H1 (cell line): ENCODE data around the gene DBNDD1. TPM values are rescaled to one million over a fixed set of nuclear protein-coding genes. Genes with fewer than 3 reads are reported as not detected.
"Not testable (repeated sequence)": the region's sequence is repeated elsewhere in the genome, so short reads cannot be mapped to it uniquely, and the experiment has no call there.

Experiments used
- CTCF ChIA-PET: fragments of 300-600 bp; sonication (Branson Sonifier 250); formaldehyde crosslinking; loops from one replicate; lab custom pipeline; 2021; ENCODE audit not compliant: partially characterized antibody; lab: Charles Lee
- POLR2A ChIA-PET: fragments of 300-600 bp; sonication (Branson Sonifier 250); formaldehyde crosslinking; loops from one replicate; lab custom pipeline; 2021; ENCODE audit warnings: inconsistent platforms; ENCODE audit not compliant: partially characterized antibody; lab: Charles Lee
- DNase-seq, 2 experiments: peaks; one replicate each; pipeline versions ENCODE4 v3.0.0 to v3.0.0-alpha.2; 2010 to 2022; ENCODE audit warnings: low spot score in 2 of 2, low read depth in 1 of 2, mixed read lengths in 1 of 2
- FAIRE-seq: peaks from 2 replicates; lab custom pipeline; 2011; peaks lifted over from hg19 to GRCh38; lab: Jason Lieb, UNC
- H2AFZ ChIP-seq: 2 replicates; pipeline ENCODE4 v1.8.1; 2012; ENCODE audit warnings: low read length, inconsistent platforms
- H2AK5ac ChIP-seq: 2 replicates; pipeline ENCODE4 v1.6.1; 2013; ENCODE audit warnings: low read depth, low read length
- H2BK120ac ChIP-seq: replicated peaks from 2 replicates; pipeline ENCODE3; 2013; ENCODE audit warnings: low read depth, low read length, inconsistent platforms
- H2BK12ac ChIP-seq: 2 replicates; pipeline ENCODE4 v1.6.1; 2013; ENCODE audit warnings: low read depth, low read length
- H2BK15ac ChIP-seq: 2 replicates; pipeline ENCODE4 v1.6.1; 2013; ENCODE audit warnings: low read length
- H2BK20ac ChIP-seq: 2 replicates; pipeline ENCODE4 v1.6.1; 2013; ENCODE audit warnings: low read length
- H2BK5ac ChIP-seq: 2 replicates; pipeline ENCODE4 v1.6.1; 2013; ENCODE audit warnings: low read depth, low read length
- H3K14ac ChIP-seq: 2 replicates; pipeline ENCODE4 v1.6.1; 2013; ENCODE audit warnings: inconsistent platforms; ENCODE audit not compliant: insufficient read length
- H3K18ac ChIP-seq: 2 replicates; pipeline ENCODE4 v1.6.1; 2013; ENCODE audit warnings: low read length; ENCODE audit errors: extremely low read depth
- H3K23ac ChIP-seq: 2 replicates; pipeline ENCODE4 v1.6.1; 2013; ENCODE audit warnings: inconsistent platforms; ENCODE audit not compliant: insufficient read length
- H3K23me2 ChIP-seq: 2 replicates; pipeline ENCODE4 v1.6.1; 2013; ENCODE audit warnings: low read depth, low read length
- H3K27ac ChIP-seq: 2 replicates; pipeline ENCODE4 v1.6.1; 2011; ENCODE audit warnings: low read depth, low read length, inconsistent platforms
- H3K27me3 ChIP-seq, 4 experiments: replicated peaks in 1 of 4; 1 replicate in 1 of 4; 2 replicates in 3 of 4; pipeline versions ENCODE4 v1.6.1 to v1.8.1; 2011 to 2013; ENCODE audit warnings: low read length in 3 of 4, mild to moderate bottlenecking in 3 of 4, inconsistent platforms in 2 of 4, mixed read lengths in 2 of 4, moderate library complexity in 1 of 4; ENCODE audit not compliant: control insufficient read depth in 3 of 4, insufficient read depth in 3 of 4; ENCODE audit errors: extremely low read depth in 1 of 4
- H3K36me3 ChIP-seq, 4 experiments: 2 replicates each; pipeline versions ENCODE4 v1.6.1 to v1.8.1; 2011 to 2013; ENCODE audit warnings: mild to moderate bottlenecking in 4 of 4, low read length in 3 of 4, moderate library complexity in 2 of 4, control low read depth in 1 of 4, inconsistent platforms in 1 of 4; ENCODE audit not compliant: insufficient read depth in 4 of 4, control insufficient read depth in 2 of 4
- H3K4ac ChIP-seq: replicated peaks from 2 replicates; pipeline ENCODE3; 2013; ENCODE audit warnings: low read length, low read depth, mixed read lengths, inconsistent platforms; ENCODE audit not compliant: insufficient read length
- H3K4me1 ChIP-seq, 4 experiments: replicated peaks in 1 of 4; 1 replicate in 1 of 4; 2 replicates in 3 of 4; pipeline versions ENCODE4 v1.6.1 to v1.8.1; 2011 to 2013; ENCODE audit warnings: low read length in 3 of 4, inconsistent platforms in 2 of 4, mixed read lengths in 1 of 4; ENCODE audit not compliant: insufficient read depth in 4 of 4, control insufficient read depth in 3 of 4
- H3K4me2 ChIP-seq, 2 experiments: 2 replicates each; pipeline versions ENCODE4 v1.6.1 to v1.8.1; 2011 to 2013; ENCODE audit warnings: low read depth in 2 of 2, low read length in 2 of 2, control low read depth in 1 of 2, inconsistent platforms in 1 of 2, mild to moderate bottlenecking in 1 of 2; ENCODE audit not compliant: insufficient read depth in 1 of 2
- H3K4me3 ChIP-seq, 4 experiments: fragments of 200-600, 300-600 bp in 1 of 4; sonication (generic), shearing (Covaris generic), sonication (Bioruptor Twin) in 1 of 4; 2 replicates each; pipeline versions ENCODE4 v1.5.1 to v1.8.1; 2011 to 2016; ENCODE audit warnings: low read length in 4 of 4, low read depth in 3 of 4, control low read depth in 2 of 4, inconsistent platforms in 2 of 4, mild to moderate bottlenecking in 2 of 4, mixed read lengths in 1 of 4, moderate library complexity in 1 of 4; ENCODE audit not compliant: insufficient read depth in 2 of 4; ENCODE audit errors: extremely low read depth in 1 of 4
- H3K56ac ChIP-seq: replicated peaks from 2 replicates; pipeline ENCODE3; 2013; ENCODE audit warnings: low read depth, mild to moderate bottlenecking, mixed read lengths, low read length, inconsistent platforms; ENCODE audit not compliant: insufficient read length
- H3K79me1 ChIP-seq: 2 replicates; pipeline ENCODE4 v1.6.1; 2013; ENCODE audit warnings: low read depth, low read length, control low read depth
- H3K79me2 ChIP-seq, 2 experiments: 2 replicates each; pipeline versions ENCODE4 v1.6.1 to v1.8.1; 2012 to 2013; ENCODE audit warnings: low read length in 2 of 2, mild to moderate bottlenecking in 2 of 2, inconsistent platforms in 1 of 2; ENCODE audit not compliant: insufficient read depth in 2 of 2, control insufficient read depth in 1 of 2
- H3K9ac ChIP-seq, 4 experiments: replicated peaks in 1 of 4; 1 replicate in 1 of 4; 2 replicates in 3 of 4; pipeline versions ENCODE4 v1.6.1 to v1.8.1; 2011 to 2013; ENCODE audit warnings: low read depth in 3 of 4, low read length in 3 of 4, control low read depth in 2 of 4, mild to moderate bottlenecking in 2 of 4, moderate library complexity in 2 of 4, inconsistent platforms in 1 of 4; ENCODE audit errors: extremely low read depth in 1 of 4
- H3K9me3 ChIP-seq, 2 experiments: 2 replicates each; pipeline versions ENCODE4 v1.6.1 to v1.8.1; 2012 to 2013; ENCODE audit warnings: mild to moderate bottlenecking in 2 of 2, moderate library complexity in 2 of 2, control low read depth in 1 of 2, inconsistent platforms in 1 of 2, low read depth in 1 of 2, low read length in 1 of 2, mixed read lengths in 1 of 2; ENCODE audit not compliant: insufficient read depth in 2 of 2
- H4K20me1 ChIP-seq, 2 experiments: replicated peaks in 1 of 2; 2 replicates each; pipeline versions ENCODE3 to v1.8.1; 2011 to 2013; ENCODE audit warnings: inconsistent platforms in 2 of 2, low read length in 2 of 2, mild to moderate bottlenecking in 1 of 2; ENCODE audit not compliant: insufficient read depth in 2 of 2, control insufficient read depth in 1 of 2
- H4K5ac ChIP-seq: 2 replicates; pipeline ENCODE4 v1.6.1; 2013; ENCODE audit warnings: low read length, low read depth, mixed read lengths, inconsistent platforms; ENCODE audit not compliant: insufficient read length
- H4K8ac ChIP-seq: 2 replicates; pipeline ENCODE4 v1.8.0; 2013; ENCODE audit warnings: mild to moderate bottlenecking, moderate library complexity, low read length, inconsistent platforms; ENCODE audit not compliant: insufficient read depth; ENCODE audit errors: extremely low read depth
- H4K91ac ChIP-seq: replicated peaks from 2 replicates; pipeline ENCODE3; 2013; ENCODE audit warnings: low read length, mixed read lengths, inconsistent platforms; ENCODE audit not compliant: insufficient read length
- ATF3 ChIP-seq: IDR thresholded peaks from 2 replicates; pipeline ENCODE4 v1.6.1; 2011; ENCODE audit warnings: low read depth, mild to moderate bottlenecking, low read length; ENCODE audit not compliant: insufficient read depth
- MAFK ChIP-seq: IDR thresholded peaks from 2 replicates; pipeline ENCODE4 v1.6.1; 2012; ENCODE audit warnings: low read depth, mild to moderate bottlenecking, improper control_type of control experiment, low read length
- MAX ChIP-seq: IDR thresholded peaks from 2 replicates; pipeline ENCODE4 v1.6.1; 2012; ENCODE audit warnings: inconsistent platforms
- RAD21 ChIP-seq, 2 experiments: IDR thresholded peaks in 1 of 2; conservative IDR thresholded peaks in 1 of 2; 2 replicates each; pipeline ENCODE4 v1.6.1; 2011; ENCODE audit warnings: low read depth in 2 of 2, low read length in 2 of 2, improper control_type of control experiment in 1 of 2, inconsistent platforms in 1 of 2, mild to moderate bottlenecking in 1 of 2, moderate library complexity in 1 of 2
- SAP30 ChIP-seq: fragments of 300-600 bp; sonication (generic); IDR thresholded peaks from 2 replicates; pipeline ENCODE4 v1.7.1; 2012; ENCODE audit warnings: low read length, moderate library complexity, mild to moderate bottlenecking, inconsistent platforms; ENCODE audit not compliant: insufficient read depth, insufficient replicate concordance
- WGBS, 2 experiments: shearing (Covaris generic) in 1 of 2; methylation state at CpG; one replicate each; pipeline versions ENCODE4 v1.1.6 to v1.1.7; 2013 to 2015; ENCODE audit warnings: low lambda C conversion rate in 2 of 2, mixed read lengths in 2 of 2, inconsistent platforms in 1 of 2, low coverage in 1 of 2, missing lambda C conversion rate in 1 of 2; ENCODE audit not compliant: insufficient replicate concordance in 2 of 2, insufficient coverage in 1 of 2, insufficient read length in 1 of 2; ENCODE audit errors: extremely low coverage in 1 of 2, missing lambda C conversion rate in 1 of 2; 5-methylcytosine and 5-hydroxymethylcytosine counted together
- polyA plus RNA-seq, 7 experiments: library from polyadenylated mRNA; depleted of rRNA in 3 of 7; stranded (reverse) in 5 of 7; unstranded in 2 of 7; fragments of >200 nt in 5 of 7; fragments of 200-250 nt in 2 of 7; gene quantifications; 1 replicate in 5 of 7; 2 replicates in 1 of 7; 4 replicates in 1 of 7; pipeline versions ENCODE4 v1.2.1 to v1.2.3, GENCODE V29; 2011 to 2013; ENCODE audit warnings: missing spikeins in 2 of 7, mixed read lengths in 2 of 7
- total RNA-seq: library from RNA; stranded (reverse); fragmentation: NEBNext Ultra II Directional; extraction: Animal tissue kit (Norgen Biotek cat#: 25700); gene quantifications from 2 replicates; pipeline ENCODE4 v1.2.1, GENCODE V29; 2021

Gene DBNDD1
- total and polyA plus RNA-seq, 2 of the 8 experiments (the other 6 are each of a cell fraction or from before 2014, with no cell fraction given): 69.9 to 92.6 TPM

- TF ChIP-seq ATF3 (no peak), MAX (no peak), MAFK (no peak), RAD21 (IDR thresholded peaks at IDR 0.05 in 1 of 2, conservative IDR thresholded peaks at IDR 0.05 in 1 of 2; ENCODE audit: low read depth in 2 of 2, low read length in 2 of 2) (no peak), SAP30 (no peak)
Measured at GRCh38 chr16:90057738-90058173, 38.5 kb upstream of the DBNDD1 start (continued).

DNA sequence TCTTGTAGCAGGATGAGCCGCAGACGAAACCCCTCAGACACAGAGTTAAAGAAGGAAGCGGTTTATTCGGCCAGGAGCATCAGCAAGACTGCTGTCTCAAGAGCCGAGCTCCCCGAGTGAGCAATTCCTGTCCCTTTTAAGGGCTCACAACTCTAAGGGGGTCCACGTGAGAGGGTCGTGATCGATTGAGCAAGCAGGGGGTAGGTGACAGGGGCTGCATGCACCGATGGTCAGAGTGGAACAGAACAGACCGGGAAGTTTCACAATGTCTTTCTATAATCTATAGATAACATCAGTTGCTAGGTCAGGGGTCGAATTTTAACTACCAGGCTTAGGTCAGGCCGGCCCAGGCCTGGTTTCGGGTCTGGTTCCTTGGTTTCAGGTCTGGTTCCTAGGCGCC is 37.3 kb upstream of the DBNDD1 start:
- H3K23ac ChIP-seq, H3K9ac ChIP-seq, H3K36me3 ChIP-seq, CTCF ChIA-PET, H3K4me2 ChIP-seq, H3K79me2 ChIP-seq, H2BK5ac ChIP-seq, H4K5ac ChIP-seq, H4K20me1 ChIP-seq, H2BK15ac ChIP-seq, H4K8ac ChIP-seq, H3K14ac ChIP-seq, H3K23me2 ChIP-seq, H3K4ac ChIP-seq, FAIRE-seq, H2BK20ac ChIP-seq, H2AK5ac ChIP-seq, H3K4me1 ChIP-seq, DNase-seq, H3K79me1 ChIP-seq, H2BK120ac ChIP-seq, H2BK12ac ChIP-seq, H3K56ac ChIP-seq, H2AFZ ChIP-seq, H3K4me3 ChIP-seq, H3K27me3 ChIP-seq, H3K27ac ChIP-seq, H3K18ac ChIP-seq, H4K91ac ChIP-seq: not testable (repeated sequence)
- WGBS, 2 experiments: 85% methylated on average over 15 of the region's 15 CpGs; no CpG with 5 or more reads in 1 of the 2 experiments
- POLR2A ChIA-PET: interaction anchor here (0.6 kb wide), 1 partner anchor 26 kb away, joined by 4 read pairs; no protein-coding TSS in a partner anchor
- peaks cover 33 to 43% of the 10 kb centered on the region in 2 experiments for H3K9me3 ChIP-seq
